ENCODE results near the gene DPP4.
"Not testable (repeated sequence)": the region's sequence is repeated elsewhere in the genome, so short reads cannot be mapped to it uniquely, and the experiment has no call there.

DPP4 gene

GRCh38 chr2:161980976-161981375 lies 93.0 kb downstream of the DPP4 start:
- Histone ChIP-seq H3K27ac (ENCODE audit: extremely low read depth, low read depth, low read length) (no peak overlapping the region), H3K9me3 (ENCODE audit: control insufficient read depth, insufficient read depth, low read depth, low read length) (no peaks in the 10 kb centered on the region), H3K4me1 (ENCODE audit: control insufficient read depth, insufficient read depth, low read length) (no peaks in the 10 kb centered on the region), H3K4me3 (ENCODE audit: low read depth, low read length) (no peak overlapping the region), H3K36me3 (ENCODE audit: control insufficient read depth in 2 of 2, insufficient read depth in 1 of 2, low read length in 2 of 2) (no peaks in the 10 kb centered on the region)
- POLR2A ChIA-PET: no interaction called here
- CTCF ChIA-PET: no interaction called here
- TF ChIP-seq ZNF747 (tag by site-specific recombination; IDR thresholded peaks at IDR 0.05) (no peak), ZNF830 (tag by site-specific recombination; IDR thresholded peaks at IDR 0.05; ENCODE audit: low read depth) (no peak), PRDM1 (tag by site-specific recombination; IDR thresholded peaks at IDR 0.05) (no peak), ZNF677 (tag by site-specific recombination; IDR thresholded peaks at IDR 0.05) (no peak), ZNF292 (tag by site-specific recombination; IDR thresholded peaks at IDR 0.05; ENCODE audit: borderline replicate concordance, low read depth) (no peak), ZNF391 (tag by site-specific recombination; IDR thresholded peaks at IDR 0.05; ENCODE audit: borderline replicate concordance, low read depth) (no peak), ZNF404 (tag by site-specific recombination; IDR thresholded peaks at IDR 0.05) (no peak), ZNF530 (tag by site-specific recombination; IDR thresholded peaks at IDR 0.05; ENCODE audit: low read depth) (no peak)

GRCh38 chr2:161979490-161979889 lies 94.5 kb downstream of the DPP4 start:
- no peak for TF ChIP-seq ZNF670 (tag by site-specific recombination; IDR thresholded peaks at IDR 0.05; ENCODE audit: low read depth)
- no peak for TF ChIP-seq KLF8 (tag by site-specific recombination; IDR thresholded peaks at IDR 0.05)
- no peak for TF ChIP-seq ZFP37 (tag by site-specific recombination; IDR thresholded peaks at IDR 0.05)
- TF ChIP-seq ZBTB17 (tag by site-specific recombination; IDR thresholded peaks at IDR 0.05): no peak
- TF ChIP-seq CTCF (tag by site-specific recombination; IDR thresholded peaks at IDR 0.05): no peak
- TF ChIP-seq GFI1B (tag by site-specific recombination; IDR thresholded peaks at IDR 0.05): no peak
- Histone ChIP-seq H3K27ac (ENCODE audit: extremely low read depth, low read depth, low read length) (no peak overlapping the region), H3K4me3 (ENCODE audit: low read depth, low read length) (no peak overlapping the region), H3K9me3 (ENCODE audit: control insufficient read depth, insufficient read depth, low read depth, low read length) (no peaks in the 10 kb centered on the region), H3K4me1 (ENCODE audit: control insufficient read depth, insufficient read depth, low read length) (no peaks in the 10 kb centered on the region), H3K36me3 (ENCODE audit: control insufficient read depth in 2 of 2, insufficient read depth in 1 of 2, low read length in 2 of 2) (no peaks in the 10 kb centered on the region)
- ChIA-PET POLR2A (no interaction called here), CTCF (interaction anchor here (0.6 kb wide), 1 partner anchor 360 kb away, joined by 4 read pairs; no protein-coding TSS in a partner anchor)

- H3K36me3 ChIP-seq (ENCODE audit: control insufficient read depth in 2 of 2, insufficient read depth in 1 of 2, low read length in 2 of 2); H3K9me3 ChIP-seq (ENCODE audit: control insufficient read depth, insufficient read depth, low read depth, low read length); H3K4me1 ChIP-seq (ENCODE audit: control insufficient read depth, insufficient read depth, low read length); POLR2A ChIA-PET; H3K4me3 ChIP-seq (ENCODE audit: low read depth, low read length); H3K27ac ChIP-seq (ENCODE audit: extremely low read depth, low read depth, low read length): not testable (repeated sequence)
- CTCF ChIA-PET: interaction anchor here (0.9 kb wide), 1 partner anchor 149 kb away, joined by 3 read pairs; no protein-coding TSS in a partner anchor
Measured at GRCh38 chr2:161977926-161978325, 96.1 kb downstream of the DPP4 start.

GRCh38 chr2:161976917-161977316 lies 97.1 kb downstream of the DPP4 start:
- H3K4me1 ChIP-seq (ENCODE audit: control insufficient read depth, insufficient read depth, low read length): no peaks in the 10 kb centered on the region
- H3K36me3 ChIP-seq (ENCODE audit: control insufficient read depth in 2 of 2, insufficient read depth in 1 of 2, low read length in 2 of 2): no peaks in the 10 kb centered on the region
- H3K27ac ChIP-seq (ENCODE audit: extremely low read depth, low read depth, low read length): no peak overlapping the region
- ChIA-PET CTCF (no interaction called here), POLR2A (no interaction called here)
- no peak overlapping the region for H3K4me3 ChIP-seq (ENCODE audit: low read depth, low read length)
- H3K9me3 ChIP-seq (ENCODE audit: control insufficient read depth, insufficient read depth, low read depth, low read length): no peaks in the 10 kb centered on the region
- TF ChIP-seq OVOL3 (tag by site-specific recombination; IDR thresholded peaks at IDR 0.05) (no peak), ZNF623 (tag by site-specific recombination; IDR thresholded peaks at IDR 0.05) (no peak), ZNF114 (tag by site-specific recombination; IDR thresholded peaks at IDR 0.05) (no peak), ZBTB6 (tag by site-specific recombination; IDR thresholded peaks at IDR 0.05) (no peak), ZNF518A (tag by site-specific recombination; conservative IDR thresholded peaks at IDR 0.05; ENCODE audit: low read depth) (no peak), KLF7 (tag by site-specific recombination; IDR thresholded peaks at IDR 0.05; ENCODE audit: borderline replicate concordance) (no peak), ZBTB21 (tag by site-specific recombination; IDR thresholded peaks at IDR 0.05) (no peak), ZNF571 (tag by site-specific recombination; IDR thresholded peaks at IDR 0.05) (no peak)

Measured in HEK293 (cell line).